ENCODE measurements around the gene EXOC6B.

EXOC6B gene

DNA sequence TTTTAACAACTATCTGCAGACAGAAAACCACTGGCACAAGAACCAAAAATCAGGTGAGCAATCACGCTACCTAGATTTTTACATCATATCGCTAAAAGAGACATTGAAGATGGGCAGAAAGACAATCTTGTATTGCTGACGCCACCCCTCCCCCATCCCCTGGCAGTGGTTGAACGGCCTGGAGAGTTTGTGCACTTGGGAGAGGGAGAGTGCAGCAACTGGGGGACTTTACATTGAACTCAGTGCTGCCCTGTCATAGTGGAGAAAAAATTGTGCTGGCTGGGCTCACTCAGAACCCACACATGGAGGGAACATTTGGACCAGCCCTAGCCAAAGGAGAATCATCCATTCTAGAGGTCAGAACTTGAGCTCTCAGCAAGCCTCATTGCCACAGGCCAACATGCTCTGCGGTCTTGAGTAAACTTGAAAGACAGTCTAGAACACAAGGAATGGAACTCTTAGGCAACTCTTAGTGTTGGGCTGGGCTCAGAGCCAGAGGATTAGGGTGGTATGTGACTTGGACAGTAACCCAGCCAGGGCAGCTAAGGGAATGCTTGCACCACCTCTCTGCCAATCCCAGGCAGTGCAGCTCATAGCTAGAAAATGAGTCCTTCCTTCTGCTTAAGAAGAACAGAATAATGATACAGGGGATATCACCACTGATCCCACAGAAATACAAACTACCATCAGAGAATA lies 458.2 kb downstream of the EXOC6B start:
- DNase-seq: peak in 21 of 42 donors; percentile 5 to 57 (median 21)

DNA sequence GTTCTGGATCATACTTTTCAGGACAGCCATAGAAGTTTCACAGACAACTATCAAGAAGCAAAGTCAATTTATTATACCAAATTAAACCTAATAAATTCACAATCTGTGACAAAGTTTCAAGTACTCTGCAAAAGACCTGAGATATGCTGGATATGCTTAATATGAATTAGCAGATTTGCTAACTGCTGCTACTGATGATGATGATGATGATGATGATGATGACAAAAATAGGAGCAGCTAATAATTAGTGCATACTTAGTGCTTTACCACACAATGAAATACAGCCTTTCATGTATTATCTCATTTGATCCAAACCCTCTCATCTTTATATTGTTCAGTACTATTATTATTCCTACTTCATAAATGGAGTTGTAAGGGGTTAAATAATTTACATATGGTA lies 462.4 kb downstream of the EXOC6B start:
- intact Hi-C loops (cut with DNase I): no loop called here
- DNase-seq: no peak

More for the DNA sequence above, 458.2 kb downstream of the EXOC6B start:
- intact Hi-C loops (cut with DNase I): no loop called here

DNA sequence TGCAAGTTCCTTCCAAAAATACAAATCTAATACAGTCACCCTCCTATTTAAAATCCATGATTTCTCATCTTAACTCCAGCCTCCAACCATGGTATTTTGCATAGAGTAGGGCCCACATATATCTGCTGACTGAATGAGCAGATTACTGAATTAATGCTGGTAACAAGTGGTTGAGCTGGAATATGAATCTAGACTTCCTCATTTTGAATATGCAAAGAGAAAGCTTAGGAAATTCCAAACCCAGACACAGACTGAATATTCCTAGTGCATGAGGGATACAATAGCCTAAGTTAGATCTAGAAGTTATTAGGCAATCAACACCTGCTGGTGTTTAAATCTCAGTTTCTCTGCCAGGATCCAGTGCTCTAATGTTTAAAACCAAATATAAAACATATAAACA lies 463.1 kb downstream of the EXOC6B start:
- intact Hi-C loops (cut with DNase I): no loop called here

DNA sequence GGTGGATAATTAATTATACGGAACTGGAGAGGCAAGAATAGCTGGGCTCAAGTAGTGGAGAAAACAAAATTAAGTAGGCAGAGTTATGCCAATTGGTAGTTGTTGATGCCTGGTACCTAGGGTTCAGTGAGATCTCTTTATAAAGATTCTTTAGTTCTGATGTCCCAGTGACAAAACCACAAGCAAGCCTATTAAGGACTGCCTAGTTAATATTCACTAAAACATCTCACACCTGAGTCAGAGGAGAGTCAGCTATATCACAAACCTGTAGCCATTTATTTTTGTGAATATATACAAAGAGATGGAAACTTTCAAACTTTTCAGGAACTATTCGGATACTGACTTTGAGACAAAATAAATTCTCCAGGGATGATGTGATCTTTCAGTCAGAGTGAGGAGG lies 464.3 kb downstream of the EXOC6B start:
- DNase-seq: no peak

More for the DNA sequence above, 463.1 kb downstream of the EXOC6B start:
- DNase-seq: no peak

DNA sequence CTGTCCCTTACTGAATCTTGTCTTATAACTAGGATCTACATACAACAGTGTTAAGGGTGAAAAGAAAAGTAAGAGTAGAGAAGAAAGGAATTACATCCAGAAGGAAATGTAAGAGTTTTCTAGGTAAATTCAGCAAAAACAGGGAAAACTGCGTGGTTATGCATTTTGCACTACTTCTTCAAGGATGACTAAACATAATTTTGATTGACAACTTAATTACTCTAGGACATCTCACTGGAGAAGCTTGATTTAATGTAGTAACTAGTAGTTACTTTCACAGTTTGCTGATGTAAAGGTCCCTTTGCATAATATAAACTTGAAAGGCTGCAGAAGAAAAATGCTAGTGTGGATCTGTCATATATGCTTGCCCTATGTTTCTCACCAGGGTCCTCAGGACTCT lies 464.8 kb downstream of the EXOC6B start:
- intact Hi-C loops (cut with DNase I): no loop called here
- DNase-seq: no peak

More for the DNA sequence above, 464.3 kb downstream of the EXOC6B start:
- intact Hi-C loops (cut with DNase I): no loop called here

DNA sequence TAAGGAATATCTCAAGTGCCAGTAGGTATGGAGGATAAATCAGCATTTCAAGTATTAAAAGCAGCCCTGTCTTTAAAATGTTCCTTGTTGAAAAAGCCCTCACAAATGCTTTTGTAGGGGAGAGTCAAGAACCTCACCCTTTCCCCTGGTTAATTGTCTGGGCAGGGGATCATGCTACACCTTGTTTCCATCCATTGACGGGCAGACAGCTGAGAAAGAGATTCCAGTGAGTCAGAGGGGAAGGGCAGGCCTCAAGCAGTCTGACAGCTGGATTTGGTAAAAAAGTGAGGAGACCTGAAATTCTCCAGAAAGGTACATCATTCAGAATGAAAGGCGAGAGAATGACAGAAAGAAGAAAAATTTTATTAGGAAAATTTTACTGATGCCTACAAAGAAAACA lies 475.0 kb downstream of the EXOC6B start:
- no peak for DNase-seq
- intact Hi-C loops (cut with DNase I): no loop called here

DNA sequence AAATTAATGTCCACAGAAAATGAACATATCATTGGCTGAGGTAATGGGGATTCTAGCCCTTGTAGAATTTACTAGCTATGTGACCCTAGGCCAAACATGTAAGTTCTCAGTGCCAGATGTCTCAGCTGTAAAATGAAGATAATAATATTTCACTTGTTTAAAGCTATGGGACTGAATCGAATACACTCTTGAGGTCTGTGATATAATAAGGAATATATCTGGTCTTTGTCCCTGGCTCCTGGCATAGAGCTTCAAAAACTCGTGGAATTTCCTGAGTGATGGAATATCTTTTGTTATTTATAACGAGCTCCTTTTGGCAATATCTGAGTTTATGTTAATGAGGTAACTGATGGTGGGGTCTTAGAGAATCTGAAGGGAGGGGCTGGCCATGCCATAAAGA lies 476.8 kb downstream of the EXOC6B start:
- intact Hi-C loops (cut with DNase I): no loop called here
- DNase-seq: no peak

DNA sequence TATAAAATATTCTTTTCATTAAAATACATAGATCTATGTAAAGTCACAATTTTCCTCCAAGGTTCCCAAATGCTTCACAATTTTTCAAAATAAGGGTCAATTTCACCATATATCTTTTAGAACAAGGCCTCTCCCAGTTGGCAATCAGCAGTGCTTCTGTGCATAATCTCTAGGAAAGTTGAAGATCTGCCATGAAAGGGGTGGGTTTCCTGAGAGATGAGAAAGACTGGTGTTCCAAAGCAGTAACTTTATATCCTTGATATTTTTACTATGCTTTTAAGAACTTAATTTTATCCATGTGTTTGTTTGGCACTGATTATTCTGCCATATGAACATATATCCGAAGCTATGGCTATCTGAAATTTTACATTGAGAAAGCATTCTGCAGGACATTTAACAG lies 478.8 kb downstream of the EXOC6B start:
- intact Hi-C loops (cut with DNase I): no loop called here
- DNase-seq: no peak

DNA sequence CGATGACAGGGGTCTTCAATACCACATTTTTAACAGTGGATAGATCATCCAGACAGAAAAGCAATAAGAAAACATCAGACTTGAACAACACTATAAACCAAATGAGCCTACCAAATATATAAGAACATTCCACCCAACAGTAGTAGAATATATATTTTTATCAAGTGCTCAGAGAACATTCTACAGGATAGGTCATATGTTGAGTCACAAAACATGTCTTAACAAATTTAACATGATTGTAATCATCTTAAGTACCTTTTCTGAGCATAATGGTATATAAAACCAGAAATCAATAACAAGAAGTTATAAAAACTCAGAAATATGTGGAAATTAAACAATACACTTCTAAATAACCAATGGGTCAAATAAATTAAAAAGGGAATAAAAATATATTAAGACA lies 484.2 kb downstream of the EXOC6B start:
- no peak for DNase-seq
- intact Hi-C loops (cut with DNase I): no loop called here

DNA sequence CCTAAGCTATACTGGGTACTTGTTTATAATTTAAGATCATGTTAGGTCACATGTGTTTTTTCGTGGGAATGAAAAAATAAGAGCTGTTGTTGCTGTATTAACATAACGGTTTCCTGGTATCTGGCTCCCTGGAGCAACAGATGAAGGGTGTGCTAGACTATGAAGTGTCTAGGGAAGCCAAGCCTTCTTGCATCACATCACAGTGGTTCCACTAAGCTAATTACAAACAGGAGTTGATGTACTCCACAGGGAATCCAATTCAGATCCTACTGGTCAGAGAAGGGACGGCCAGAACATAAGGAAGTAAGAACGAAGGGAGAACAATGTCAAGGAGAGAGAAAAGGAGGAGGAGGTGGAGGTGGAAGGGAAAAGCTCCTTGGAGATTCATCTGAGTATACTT lies 485.2 kb downstream of the EXOC6B start:
- no peak for DNase-seq
- intact Hi-C loops (cut with DNase I): no loop called here

DNA sequence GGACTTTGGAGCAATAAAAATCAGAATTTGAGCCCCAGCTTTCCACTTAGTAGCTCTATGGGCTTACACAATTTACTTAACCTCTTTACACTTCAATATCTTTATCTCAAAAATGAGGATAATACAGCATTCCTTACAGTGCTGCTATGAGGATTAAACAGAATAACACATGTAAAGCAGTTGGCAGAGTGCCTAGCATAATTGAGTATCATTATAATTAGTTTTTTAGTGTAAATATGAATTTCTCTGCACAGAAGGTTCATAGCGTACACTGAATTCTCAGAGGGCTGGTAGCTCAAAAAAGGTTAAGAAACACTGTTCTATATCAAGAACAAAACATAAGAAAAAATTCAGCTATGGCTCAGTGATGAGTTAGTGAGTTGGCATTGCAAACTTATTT lies 487.8 kb downstream of the EXOC6B start:
- intact Hi-C loops (cut with DNase I): no loop called here

DNA sequence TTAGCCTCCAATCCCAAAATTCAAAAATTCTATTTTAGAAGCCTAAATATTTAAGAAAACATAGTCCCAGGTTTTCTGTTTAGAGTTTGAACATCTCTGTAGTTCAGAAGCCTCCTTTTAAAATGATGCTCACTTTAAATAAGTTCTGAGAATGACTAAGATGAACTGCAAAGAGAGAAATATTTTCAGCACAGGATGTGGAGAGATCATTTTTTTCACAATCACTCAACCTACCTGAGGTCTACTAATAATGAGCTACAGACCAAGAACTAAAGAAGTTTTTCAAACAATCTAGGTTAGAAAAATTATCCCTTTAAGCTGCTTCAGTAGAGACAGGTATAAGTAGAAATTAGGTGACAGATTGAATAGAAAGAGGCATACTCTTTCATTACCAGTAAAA lies 493.1 kb downstream of the EXOC6B start:
- intact Hi-C loops (cut with DNase I): no loop called here
- DNase-seq: no peak

More for the DNA sequence above, 487.8 kb downstream of the EXOC6B start:
- no peak for DNase-seq

DNA sequence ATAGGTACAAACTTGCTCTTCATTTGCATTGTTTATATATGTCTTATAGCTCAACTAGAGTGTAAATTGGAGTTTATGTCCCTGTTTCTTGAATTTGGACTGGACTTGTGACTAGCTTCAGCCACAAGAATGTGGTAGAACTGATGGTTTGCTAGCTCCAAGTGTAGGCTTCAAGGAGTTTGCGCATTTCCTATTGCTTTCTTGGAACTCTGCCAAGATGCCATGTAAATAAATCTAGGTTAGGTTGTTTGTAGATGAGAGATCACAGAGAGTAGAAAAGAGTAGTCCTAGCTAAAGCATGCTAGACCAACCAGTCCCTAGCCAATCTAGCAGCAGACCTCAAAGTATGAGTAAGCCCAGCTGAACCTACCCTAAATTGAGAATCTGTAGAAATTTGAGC lies 495.2 kb downstream of the EXOC6B start:
- intact Hi-C loops (cut with DNase I): no loop called here
- DNase-seq: no peak

DNA sequence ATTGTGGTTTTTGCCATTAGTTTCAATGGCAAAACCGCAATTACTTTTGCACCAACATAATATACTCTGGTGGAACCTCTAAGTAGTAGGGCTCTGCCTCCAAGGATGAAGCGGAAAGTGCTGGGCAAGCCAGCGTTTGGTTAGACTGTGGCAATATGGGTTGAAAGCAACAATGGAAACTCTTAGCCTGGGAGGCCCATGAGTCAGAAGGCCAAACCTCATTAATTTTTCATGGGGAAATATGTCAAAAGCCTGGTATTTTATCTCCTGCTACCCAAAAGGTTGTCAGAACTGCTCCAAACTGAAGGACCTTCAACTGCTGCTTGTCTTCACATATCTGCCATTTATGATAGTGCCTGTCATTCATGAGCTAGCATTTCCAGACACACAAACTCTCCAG lies 499.1 kb downstream of the EXOC6B start:
- intact Hi-C loops (cut with DNase I): no loop called here
- no peak for DNase-seq

DNA sequence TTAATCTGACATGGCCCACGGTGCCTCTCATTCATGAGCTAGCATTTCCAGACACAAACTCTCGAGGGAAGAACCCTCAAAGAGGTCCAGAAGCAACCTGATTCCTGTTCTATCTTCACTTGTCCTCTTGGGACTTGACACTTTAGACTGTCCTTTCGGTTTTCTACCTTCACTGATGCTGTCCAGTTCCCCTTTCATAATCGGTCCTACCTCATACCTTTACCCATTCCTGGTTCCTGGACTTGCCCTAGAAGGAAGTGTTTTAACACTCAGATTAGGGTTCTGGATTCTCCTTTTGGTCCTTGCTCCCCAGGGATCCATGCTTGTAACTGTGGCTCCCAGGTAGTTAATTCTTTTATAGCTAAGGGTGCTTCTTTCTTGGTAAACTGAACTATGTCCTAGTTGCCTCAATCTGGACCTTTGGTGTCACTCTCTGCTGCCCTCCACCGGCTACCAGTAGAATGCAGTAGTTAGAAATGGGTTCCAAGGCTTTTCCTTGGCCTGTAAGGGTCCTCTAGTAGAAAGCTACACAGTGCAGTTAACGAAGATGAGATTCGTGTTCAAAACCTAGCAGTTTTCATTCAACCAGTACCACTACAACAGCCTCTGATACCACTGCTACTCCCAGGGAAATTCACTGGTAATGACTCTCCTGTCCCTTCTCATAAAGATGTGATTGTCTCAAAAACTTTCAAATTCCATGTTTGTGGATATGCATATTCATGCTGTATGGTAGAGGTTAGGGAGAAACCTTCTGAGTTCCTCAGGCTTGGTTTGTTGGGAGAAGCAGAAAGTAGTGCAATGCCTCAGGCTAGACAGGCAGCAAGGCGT lies 500.0 kb downstream of the EXOC6B start:
- intact Hi-C loops (cut with DNase I): no loop called here
- peak in 21 of 42 donors; percentile 1 to 72 (median 17) for DNase-seq

DNA sequence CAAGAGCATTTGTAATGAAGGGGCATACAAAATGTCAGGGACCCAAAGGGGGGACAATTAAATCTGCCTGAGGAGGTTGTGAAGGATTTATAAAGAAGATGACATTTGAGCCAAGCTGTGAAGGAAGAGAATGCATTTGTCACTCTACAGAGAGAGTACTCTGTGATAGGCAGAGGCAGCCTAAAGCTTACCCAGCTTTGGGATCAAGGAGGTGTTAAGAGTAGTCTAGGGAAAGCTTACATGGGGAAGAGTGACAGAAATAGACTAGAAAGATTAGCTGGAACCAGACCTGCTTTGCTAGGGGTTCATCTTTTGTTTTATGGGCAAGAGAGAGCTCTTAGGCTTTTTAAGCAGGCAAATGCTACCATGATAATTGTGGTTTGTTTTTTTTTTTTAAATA lies 509.1 kb downstream of the EXOC6B start:
- intact Hi-C loops (cut with DNase I): no loop called here
- DNase-seq: no peak

DNA sequence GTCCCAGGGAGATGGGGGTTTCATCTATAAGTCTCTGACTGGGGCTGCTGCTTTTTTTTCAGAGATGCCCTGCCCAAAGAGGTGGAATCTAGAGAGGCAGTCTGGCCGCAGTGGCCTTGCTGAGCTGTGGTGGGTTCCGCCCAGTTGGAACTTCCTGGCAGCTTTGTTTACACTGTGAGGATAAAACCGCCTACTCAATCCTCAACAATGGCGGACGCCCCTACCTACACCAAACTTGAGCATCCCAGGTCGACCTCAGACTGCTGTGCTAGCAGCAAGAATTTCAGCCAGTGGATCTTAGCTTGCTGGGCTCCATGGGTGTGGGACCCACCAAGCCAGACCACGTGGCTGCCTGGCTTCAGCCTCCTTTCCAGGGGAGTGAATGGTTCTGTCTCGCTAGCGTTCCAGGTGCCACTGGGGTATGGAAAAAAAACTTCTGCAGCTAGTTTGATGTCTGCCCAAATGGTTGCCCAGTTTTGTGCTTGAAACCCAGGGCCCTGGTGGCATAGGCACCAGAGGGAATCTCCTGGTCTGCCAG lies 525.6 kb downstream of the EXOC6B start:
- intact Hi-C loops (cut with DNase I): no loop called here
- no peak for DNase-seq

DNA sequence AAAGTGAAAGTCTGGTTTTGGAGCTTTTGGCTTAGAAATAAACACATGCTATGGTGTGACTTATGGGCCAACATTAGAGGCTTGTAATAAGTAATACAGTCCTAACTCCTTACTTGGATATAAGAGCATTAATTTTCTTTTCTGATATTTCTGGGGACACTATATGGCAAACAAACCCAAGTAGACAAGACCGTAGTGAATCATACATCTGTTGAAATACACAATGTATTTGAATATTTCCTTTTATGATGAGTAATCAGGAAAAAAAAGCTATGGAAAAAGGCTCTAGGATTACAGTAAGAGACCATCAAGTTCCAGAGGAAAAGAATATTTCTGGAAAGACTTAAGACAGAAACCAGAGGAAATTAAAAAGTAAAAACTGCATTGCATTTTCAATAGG lies 532.2 kb downstream of the EXOC6B start:
- intact Hi-C loops (cut with DNase I): no loop called here
- DNase-seq: no peak

DNA sequence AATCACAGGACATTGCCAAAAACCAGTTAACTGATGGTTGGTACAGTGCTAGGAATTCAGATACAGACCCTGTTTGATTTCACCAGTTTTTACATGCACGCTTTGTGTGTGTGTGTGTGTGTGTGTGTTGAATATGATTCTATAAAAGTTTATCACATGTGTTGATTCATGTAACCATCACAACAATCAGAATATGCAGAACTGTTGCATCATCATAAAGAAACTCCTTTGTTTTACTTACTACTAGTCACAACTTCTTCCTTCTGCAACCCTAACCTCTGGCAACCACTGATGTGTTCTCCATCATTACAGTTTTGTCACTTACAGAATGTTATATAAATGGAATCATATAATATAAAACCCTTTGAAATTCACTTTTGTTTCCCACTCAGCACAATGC lies 533.4 kb downstream of the EXOC6B start:
- intact Hi-C loops (cut with DNase I): no loop called here
- DNase-seq: no peak

DNA sequence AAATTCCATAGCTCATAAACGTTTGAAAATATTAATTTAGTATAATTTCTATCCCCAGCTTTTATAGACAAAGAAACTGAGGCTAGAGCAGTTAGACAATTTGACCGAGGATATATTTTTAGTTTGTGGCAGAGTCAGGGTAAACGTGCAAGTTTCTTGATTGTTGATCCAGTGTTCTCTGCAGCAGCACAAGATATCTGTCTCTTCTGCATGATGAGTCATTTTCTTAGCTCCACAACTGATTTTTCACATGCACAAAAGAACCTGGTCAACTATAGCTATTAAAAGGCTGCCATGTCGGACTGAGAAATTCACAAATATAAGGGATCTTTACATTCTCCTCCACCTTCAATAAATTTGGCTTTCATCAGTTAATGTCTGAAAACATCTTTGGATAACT lies 534.8 kb downstream of the EXOC6B start:
- intact Hi-C loops (cut with DNase I): no loop called here
- DNase-seq: no peak

DNA sequence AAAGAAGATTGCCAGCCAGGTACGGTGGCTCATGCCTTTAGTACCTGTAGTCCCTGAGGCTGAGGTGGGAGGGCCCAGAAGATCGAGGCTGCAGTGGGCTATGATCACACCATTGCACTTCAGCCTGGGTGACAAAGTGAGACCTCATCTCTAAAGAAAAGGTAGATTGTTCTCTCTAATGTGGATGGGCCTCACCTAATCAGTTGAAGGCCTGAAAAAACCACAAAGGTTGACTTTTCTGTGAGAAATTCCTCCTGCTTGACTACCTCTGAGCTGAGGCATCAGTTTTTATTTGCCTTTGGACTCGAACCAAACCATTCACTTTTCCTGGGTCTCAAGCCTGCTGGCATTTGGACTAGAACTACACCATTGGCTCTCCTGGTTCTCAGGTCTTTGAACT lies 536.1 kb downstream of the EXOC6B start:
- intact Hi-C loops (cut with DNase I): no loop called here
- DNase-seq: no peak

Data from head of caudate nucleus (tissue), 42 donors.